Neutrophil (primary cell): ENCODE measurements around the gene GABPA.
A peak's percentile ranks its signal among the peaks of the same experiment; 100 is the strongest.

Experiments
- H3K27ac ChIP-seq: fragments of 200-600 bp; sonication (generic); 2 replicates; pipeline ENCODE4 v1.5.1; 2016; ENCODE audit warnings: mild to moderate bottlenecking, moderate library complexity
- H3K27me3 ChIP-seq: fragments of 200-600 bp; sonication (generic); 2 replicates; pipeline ENCODE4 v1.6.0; 2016; ENCODE audit warnings: mild to moderate bottlenecking
- H3K36me3 ChIP-seq: fragments of 200-600 bp; sonication (generic); 2 replicates; pipeline ENCODE4 v1.5.1; 2017
- H3K4me1 ChIP-seq, 2 experiments: fragments of 200-600 bp in 1 of 2; sonication (generic) in 1 of 2; 1 replicate in 1 of 2; 2 replicates in 1 of 2; pipeline versions ENCODE4 v1.5.1 to v1.6.1; 2013 to 2016; ENCODE audit warnings: low read depth in 1 of 2, low read length in 1 of 2, mild to moderate bottlenecking in 1 of 2, moderate library complexity in 1 of 2; ENCODE audit not compliant: control insufficient read depth in 1 of 2, insufficient read depth in 1 of 2
- H3K4me3 ChIP-seq, 2 experiments: fragments of 200-600 bp in 1 of 2; sonication (generic) in 1 of 2; 1 replicate in 1 of 2; 2 replicates in 1 of 2; pipeline ENCODE4 v1.5.1; 2013 to 2016; ENCODE audit warnings: low read depth in 1 of 2, low read length in 1 of 2, mild to moderate bottlenecking in 1 of 2, moderate library complexity in 1 of 2
- H3K9me3 ChIP-seq: fragments of 200-600 bp; sonication (generic); 2 replicates; pipeline ENCODE4 v1.5.1; 2016
- CTCF ChIP-seq: fragments of 200-600 bp; sonication (generic); IDR thresholded peaks from 2 replicates; pipeline ENCODE4 v1.5.1; 2016; ENCODE audit warnings: antibody characterized with exemption

Gene GABPA

GRCh38 chr21:25717491-25718147 is 17.2 kb upstream of the GABPA start:
- no peak overlapping the region for H3K27ac ChIP-seq
- no peaks in the 10 kb centered on the region for H3K27me3 ChIP-seq
- no peak overlapping the region for H3K4me3 ChIP-seq
- peaks cover 23% of the 10 kb centered on the region for H3K36me3 ChIP-seq
- no peak for TF ChIP-seq CTCF
- no peaks in the 10 kb centered on the region for H3K9me3 ChIP-seq
- no peaks in the 10 kb centered on the region for H3K4me1 ChIP-seq

- H3K36me3 ChIP-seq, result peaks cover 56% of the 10 kb centered on the region
- TF ChIP-seq CTCF, result no peak
- no peak overlapping the region for H3K4me3 ChIP-seq
- H3K27me3 ChIP-seq, result no peaks in the 10 kb centered on the region
- H3K4me1 ChIP-seq, result no peaks in the 10 kb centered on the region
- no peak overlapping the region for H3K27ac ChIP-seq
- no peaks in the 10 kb centered on the region for H3K9me3 ChIP-seq
These were observed 12.8 kb upstream of the GABPA start for GRCh38 chr21:25721987-25722386.

GRCh38 chr21:25722631-25723030 is 12.1 kb upstream of the GABPA start:
- Histone ChIP-seq H3K9me3 (no peaks in the 10 kb centered on the region), H3K36me3 (peaks cover 62% of the 10 kb centered on the region), H3K4me3 (no peak overlapping the region), H3K27ac (no peak overlapping the region), H3K27me3 (no peaks in the 10 kb centered on the region), H3K4me1 (no peaks in the 10 kb centered on the region)
- TF ChIP-seq CTCF, result no peak

- Histone ChIP-seq H3K27ac (no peak overlapping the region), H3K27me3 (no peaks in the 10 kb centered on the region), H3K4me3 (no peak overlapping the region), H3K4me1 (peaks cover 20 to 23% of the 10 kb centered on the region in 2 experiments), H3K36me3 (peaks cover 30% of the 10 kb centered on the region), H3K9me3 (no peaks in the 10 kb centered on the region)
- TF ChIP-seq CTCF, result no peak
These were observed 2.5 kb upstream of the GABPA start for GRCh38 chr21:25732091-25732760.

GRCh38 chr21:25733859-25734653 is 716 bp upstream of the GABPA start:
- H3K9me3 ChIP-seq, result no peaks in the 10 kb centered on the region
- H3K27me3 ChIP-seq, result no peaks in the 10 kb centered on the region
- H3K4me1 ChIP-seq, result peaks cover 20 to 23% of the 10 kb centered on the region in 2 experiments
- peaks cover 12% of the 10 kb centered on the region for H3K36me3 ChIP-seq
- no peak for TF ChIP-seq CTCF
- H3K4me3 ChIP-seq, result peak overlapping the region; percentile 95 to 97
- peak overlapping the region; percentile 92 for H3K27ac ChIP-seq
